Inferior parietal cortex (tissue), 1 donor: ENCODE results near the gene CABP4.

Experiments
- DNase-seq: peaks from one replicate; pipeline ENCODE4 v3.0.0-alpha.2; 2016; ENCODE audit errors: extremely low spot score

The CABP4 gene

GRCh38 chr11:67455054-67455453 lies at the start of gene CABP4:
Gene CABP4, plus strand, starts transcription at chr11:67455354. Its CDS starts 70 bp downstream, at chr11:67455424.
- DNase-seq, result no peak

DNA sequence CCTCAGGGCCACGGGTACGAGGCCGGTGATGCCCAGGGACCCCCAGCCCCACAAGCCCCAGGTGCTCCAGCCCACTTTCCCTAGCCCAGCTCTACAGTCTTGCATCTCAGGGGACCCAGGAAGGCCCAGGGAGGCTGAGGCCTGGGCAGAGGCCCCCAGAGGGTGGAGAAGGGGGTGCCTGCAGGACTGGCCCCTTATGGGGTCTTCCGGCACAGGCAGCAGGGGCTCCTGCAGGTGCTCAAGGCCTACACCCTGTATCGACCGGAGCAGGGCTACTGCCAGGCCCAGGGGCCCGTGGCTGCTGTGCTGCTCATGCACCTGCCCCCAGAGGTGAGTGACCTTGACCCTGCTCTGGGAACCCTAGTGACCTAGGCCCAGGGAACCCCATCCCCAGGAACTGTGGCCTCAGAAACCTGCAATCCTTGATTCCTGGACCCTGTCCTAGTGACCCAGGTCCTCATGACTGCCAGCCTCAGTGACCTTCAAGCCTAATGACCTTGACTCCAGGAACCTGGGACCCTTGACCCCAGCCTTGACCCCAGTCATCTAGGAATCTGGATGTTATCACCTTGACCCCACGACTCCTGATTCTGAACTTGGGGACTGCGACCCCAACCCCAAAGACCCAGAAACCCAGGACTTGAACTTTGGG lies 49.3 kb upstream of the CABP4 start:
- DNase-seq, result no peak

GRCh38 chr11:67406420-67406968 lies 48.7 kb upstream of the CABP4 start:
- no peak for DNase-seq

GRCh38 chr11:67406969-67407687 lies 48.0 kb upstream of the CABP4 start:
- DNase-seq, result no peak

GRCh38 chr11:67407688-67408163 lies 47.4 kb upstream of the CABP4 start:
- DNase-seq, result no peak

DNA sequence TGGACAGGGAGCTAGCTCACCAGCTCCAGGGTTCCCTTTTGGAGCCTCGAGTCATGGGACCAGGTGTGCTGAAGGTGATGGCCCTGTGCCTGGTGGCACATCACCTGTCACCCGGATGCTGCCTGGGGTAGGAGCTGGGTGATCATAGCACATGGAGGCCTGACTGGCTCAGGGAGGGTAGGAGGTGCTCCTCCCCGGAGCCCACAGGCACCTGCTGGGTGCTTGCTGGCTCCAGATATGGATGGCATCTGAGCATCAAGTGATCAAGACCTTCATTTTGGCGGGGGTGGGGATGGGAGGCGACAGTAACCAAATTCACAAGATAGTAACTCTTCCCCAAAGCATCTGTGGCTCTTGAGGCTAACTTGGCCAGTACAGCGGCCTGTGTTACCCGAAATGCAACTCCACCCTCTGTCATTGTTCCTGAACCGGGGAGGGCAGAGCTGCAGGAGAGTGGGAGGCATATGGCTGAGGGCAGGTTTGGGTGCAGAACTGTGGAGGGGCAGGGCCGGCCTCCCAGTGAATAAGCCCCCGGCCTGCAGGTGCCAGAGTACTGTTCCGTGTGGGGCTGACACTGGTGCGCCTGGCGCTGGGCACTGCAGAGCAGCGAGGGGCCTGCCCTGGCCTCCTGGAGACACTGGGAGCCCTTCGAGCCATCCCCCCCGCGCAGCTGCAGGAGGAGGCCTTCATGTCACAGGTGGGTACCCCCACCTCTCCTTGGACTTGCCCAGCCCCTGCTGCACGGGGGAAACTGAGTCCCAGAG lies 46.5 kb upstream of the CABP4 start:
- DNase-seq, result no peak

DNA sequence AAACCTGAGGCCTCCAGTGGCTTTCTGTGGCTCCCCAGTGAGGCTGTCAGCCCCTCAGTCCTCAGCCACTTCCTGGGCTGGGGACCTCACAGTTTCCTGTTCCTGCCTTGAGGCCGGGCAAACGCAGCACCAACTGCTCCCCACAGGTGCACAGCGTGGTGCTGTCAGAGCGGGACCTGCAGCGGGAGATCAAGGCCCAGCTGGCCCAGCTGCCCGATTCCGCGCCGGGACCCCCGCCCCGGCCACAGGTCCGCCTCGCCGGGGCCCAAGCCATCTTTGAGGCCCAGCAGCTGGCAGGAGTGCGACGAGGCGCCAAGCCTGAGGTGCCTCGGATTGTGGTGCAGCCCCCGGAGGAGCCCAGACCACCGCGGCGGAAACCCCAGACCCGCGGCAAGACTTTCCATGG lies 45.9 kb upstream of the CABP4 start:
- no peak for DNase-seq

- no peak for DNase-seq
Measured at GRCh38 chr11:67409781-67410368, 45.3 kb upstream of the CABP4 start.

DNA sequence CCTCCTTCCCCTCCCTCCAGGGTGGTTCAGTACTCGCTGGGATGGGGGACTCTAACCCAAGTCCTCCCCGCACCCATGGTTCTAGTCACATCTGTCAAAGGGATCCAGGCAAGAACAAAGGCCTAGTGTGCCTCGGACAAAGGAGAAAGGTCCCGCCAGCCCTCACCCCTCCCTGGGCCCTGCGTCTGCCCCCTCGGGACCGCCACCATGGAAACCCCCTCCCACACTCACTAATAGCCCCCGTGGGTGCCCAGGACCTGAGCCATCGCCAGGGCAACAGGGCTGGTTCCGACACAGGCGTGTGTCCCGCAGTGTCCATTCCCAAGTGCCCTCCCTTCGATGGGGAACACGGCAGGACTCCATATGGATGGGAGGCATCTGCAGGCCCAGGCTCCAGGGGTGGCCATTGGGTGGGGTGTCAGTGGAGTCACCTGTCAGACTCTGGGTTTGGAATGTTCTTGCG lies 44.8 kb upstream of the CABP4 start:
- DNase-seq, result peak; percentile 79

DNA sequence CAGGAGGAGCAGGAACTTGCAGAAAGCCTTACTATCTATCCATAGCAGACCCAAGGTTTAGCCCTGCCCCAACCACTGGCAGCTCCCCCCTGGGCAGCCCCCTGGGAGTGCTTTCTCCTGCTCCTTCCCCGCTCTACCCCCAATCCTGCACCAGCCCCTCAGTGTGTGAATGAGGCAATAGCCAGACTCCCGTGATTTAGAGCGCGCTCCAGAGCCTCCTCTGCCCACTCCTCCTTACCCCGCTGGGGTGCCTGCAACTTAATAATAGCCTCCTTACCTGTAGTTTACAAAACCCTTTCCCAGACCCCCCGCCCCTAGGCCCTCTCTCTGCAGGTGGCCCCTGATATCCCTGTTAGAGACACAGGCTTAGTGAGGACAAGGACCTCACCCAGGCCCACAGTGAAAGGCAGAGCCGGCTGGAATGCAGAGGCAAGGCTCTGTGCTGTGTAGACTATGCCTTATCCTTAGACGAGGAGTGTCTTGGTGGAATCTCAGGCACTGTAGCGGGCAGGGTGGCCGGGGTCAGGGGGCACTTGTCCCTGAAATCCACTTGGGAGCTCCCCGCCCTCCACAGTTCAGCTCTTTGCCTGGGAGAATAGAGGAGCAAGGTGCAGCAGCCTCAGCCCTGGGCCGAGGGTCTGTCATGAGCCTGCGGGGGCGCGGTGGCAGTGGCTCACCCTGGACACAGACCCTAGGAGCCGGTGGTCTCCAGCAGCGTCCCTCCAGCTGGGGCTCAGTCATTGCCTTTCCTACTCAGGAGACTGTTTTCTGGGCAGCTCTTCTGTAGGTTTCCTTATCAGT lies 44.0 kb upstream of the CABP4 start:
- no peak for DNase-seq

GRCh38 chr11:67411785-67412152 lies 43.4 kb upstream of the CABP4 start:
- no peak for DNase-seq

DNA sequence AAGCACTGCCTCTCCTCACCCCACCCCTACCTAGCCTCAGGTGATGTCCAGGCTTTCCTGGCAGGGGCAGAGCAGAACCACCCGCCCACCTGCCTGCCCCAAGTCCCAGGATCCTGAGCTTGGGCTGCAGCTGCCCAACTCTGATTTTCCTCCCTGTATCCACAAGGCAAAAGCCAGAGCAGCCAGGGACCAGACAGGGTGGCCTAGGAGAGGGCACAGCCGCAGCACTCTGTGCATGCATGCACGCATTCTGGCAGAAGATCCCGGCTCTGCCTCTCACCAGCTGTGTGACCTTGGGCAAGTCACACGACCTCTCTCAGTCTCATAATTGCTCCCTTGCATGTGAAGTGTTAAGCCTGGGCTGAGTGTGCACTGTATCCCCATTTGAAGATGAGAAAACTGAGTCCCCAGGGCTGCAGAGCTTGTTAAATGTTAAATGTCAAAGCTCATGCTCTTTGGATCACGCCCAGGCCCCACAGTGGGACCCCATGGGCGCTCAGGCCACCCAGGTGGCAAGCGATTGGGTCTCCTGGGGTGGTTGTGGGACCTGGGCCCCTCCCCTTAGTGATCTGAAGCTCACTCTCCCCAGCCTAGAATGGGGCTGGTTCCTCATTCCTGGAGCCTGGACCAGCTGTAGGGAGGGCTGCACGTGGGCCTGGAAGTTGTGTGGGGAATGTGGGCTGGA lies 42.5 kb upstream of the CABP4 start:
- DNase-seq, result no peak

- DNase-seq, result no peak
Measured at GRCh38 chr11:67413266-67413849, 41.8 kb upstream of the CABP4 start.

- no peak for DNase-seq
Measured at GRCh38 chr11:67415501-67416304, 39.5 kb upstream of the CABP4 start, which contains the start of gene CARNS1. Gene CARNS1, plus strand, starts transcription at chr11:67415678. Its CDS starts 522 bp downstream, at chr11:67416200.

DNA sequence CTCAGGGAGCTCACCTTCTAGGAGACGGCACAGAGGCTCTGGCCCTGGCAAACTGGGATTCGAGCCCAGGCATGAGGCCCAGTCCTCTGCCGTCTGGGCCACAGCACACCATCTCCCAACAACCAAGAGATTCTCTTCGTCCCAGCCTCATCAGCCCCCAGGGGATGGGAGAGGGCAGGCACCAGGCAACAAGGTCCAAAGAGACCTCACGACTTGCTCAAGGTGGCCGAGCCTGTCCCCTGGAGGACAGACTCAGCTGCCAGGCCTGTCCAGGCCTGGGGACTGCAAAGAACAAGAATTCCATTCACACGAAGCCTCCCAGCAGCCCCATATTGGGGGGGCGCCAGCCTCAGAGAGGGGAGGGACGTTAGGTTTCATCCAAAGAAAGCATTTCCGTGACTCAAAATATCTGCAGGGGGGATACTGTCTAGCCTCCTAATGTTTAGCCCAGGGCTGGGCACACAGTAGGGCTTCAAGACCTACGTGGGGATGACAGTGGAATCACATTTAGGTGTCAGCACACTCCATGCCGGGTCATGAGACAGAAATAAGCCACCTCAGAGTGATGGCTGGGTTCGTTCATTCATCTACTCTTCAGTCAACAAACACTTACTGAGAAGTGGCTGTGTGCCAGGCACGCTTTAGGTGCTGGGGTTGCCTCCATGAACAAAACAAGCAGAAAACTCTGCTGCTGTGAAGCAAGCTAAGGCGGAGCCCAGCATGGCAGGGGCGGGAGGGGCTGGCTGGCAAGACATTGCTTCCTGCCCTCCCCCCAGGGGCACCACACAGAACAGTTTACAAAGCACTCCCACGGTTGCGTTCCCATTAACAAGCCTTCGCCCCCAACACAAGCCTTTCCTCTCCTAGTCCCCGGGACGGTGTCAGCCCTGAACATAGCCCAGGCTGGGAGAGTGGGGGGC lies 38.5 kb upstream of the CABP4 start:
- no peak for DNase-seq

DNA sequence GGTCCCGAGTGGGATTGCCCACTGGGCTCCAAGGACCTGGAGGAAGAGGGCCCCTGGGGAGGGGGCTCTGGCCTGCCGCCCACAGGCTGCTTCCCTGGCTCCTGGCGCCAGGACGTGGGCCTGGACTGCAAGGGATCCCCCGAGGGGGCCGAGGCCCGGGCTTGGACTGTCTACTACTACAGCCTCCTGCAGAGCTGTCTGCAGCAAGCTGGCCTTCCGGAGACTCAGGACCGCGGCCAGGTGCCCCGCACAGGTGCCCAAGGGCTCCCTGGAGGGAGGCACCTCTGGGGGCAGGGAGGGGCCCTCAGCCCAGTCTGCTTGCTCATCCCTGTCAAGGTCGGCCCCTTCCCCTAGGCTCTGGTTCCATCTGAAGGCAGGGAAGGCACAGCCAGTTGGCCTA lies 37.7 kb upstream of the CABP4 start:
- no peak for DNase-seq

DNA sequence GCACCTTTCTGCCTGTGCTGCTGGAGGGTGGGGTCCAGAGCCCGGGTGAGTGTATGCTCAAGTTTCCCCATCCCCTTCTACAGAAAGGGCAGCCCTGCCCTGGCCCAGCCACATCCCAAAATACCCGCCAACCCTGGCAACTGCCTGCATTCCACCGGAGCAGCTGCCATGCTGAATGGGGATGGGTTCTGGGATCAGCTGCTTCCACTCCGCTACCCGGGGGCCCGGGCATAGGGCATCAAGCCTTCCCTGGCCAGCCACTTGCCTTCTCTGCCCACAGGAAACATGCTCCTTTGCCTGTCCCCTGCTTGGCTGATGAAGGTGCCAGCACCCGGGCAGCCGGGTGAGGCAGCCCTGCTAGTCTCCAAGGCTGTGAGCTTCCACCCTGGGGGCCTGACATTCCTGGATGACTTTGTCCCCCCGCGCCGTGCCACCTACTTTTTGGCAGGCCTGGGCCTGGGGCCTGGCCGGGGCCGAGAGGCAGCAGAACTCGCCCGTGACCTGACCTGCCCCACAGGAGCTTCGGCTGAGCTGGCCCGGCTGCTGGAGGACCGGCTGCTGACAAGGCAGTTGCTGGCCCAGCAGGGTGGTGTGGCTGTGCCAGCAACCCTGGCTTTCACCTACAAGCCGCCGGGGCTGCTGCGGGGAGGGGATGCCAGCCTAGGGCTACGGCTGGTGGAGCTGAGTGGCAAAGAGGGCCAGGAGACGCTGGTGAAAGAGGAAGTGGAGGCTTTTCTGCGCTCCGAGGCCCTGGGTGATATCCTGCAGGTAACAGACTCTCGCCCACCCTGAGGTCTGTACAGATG lies 36.5 kb upstream of the CABP4 start:
- no peak for DNase-seq
